ENCODE results near the gene PON3. TPM values are rescaled to one million over a fixed set of nuclear protein-coding genes. Genes with fewer than 3 reads are reported as not detected.

PON3 gene
- total RNA-seq, 2 experiments from 2014 or later, result not detected

DNA sequence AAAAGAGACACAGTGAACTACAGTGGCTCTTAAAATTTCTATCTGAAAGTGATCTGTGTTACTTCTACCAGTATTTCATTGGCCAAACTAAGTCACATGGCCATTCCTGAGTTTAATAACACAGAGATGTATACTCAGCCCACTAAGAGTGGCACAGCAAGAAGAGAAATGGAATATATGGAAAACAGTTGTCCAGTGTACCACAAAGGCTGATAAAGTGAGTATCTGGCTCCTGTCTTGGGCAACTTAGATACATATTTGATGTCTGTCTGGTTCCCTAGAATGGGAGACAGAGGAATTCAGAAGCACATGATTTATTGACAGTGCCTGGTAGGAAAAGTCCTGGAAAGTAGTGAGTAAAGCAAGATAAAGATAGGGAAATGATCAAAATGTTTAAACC lies 61.7 kb downstream of the PON3 start:
- no TSS peak for BruUV-seq (replicated peaks)
- Histone ChIP-seq H4K20me1 (ENCODE audit: insufficient read depth, low read length) (no peaks in the 10 kb centered on the region), H3K4me2 (ENCODE audit: low read length) (no peak overlapping the region), H2AFZ (ENCODE audit: low read length) (no peak overlapping the region), H3K36me3 (ENCODE audit: insufficient read depth, low read length) (no peaks in the 10 kb centered on the region), H3K79me2 (ENCODE audit: insufficient read depth, low read depth, low read length) (no peaks in the 10 kb centered on the region), H3K9me3 (ENCODE audit: low read length) (no peaks in the 10 kb centered on the region), H3K4me1 (ENCODE audit: insufficient read depth, low read length, poor library complexity, severe bottlenecking) (no peaks in the 10 kb centered on the region), H3K4me3 (ENCODE audit: low read depth, low read length, poor library complexity, severe bottlenecking) (no peak overlapping the region), H3K27ac (ENCODE audit: low read depth, low read length, poor library complexity, severe bottlenecking) (no peak overlapping the region), H3K9me2 (ENCODE audit: insufficient read depth, low read length) (no peaks in the 10 kb centered on the region)
- ChIA-PET CTCF (ENCODE audit: unreplicated experiment) (no interaction called here), POLR2A (no interaction called here)
- TF ChIP-seq, protein P1, sequence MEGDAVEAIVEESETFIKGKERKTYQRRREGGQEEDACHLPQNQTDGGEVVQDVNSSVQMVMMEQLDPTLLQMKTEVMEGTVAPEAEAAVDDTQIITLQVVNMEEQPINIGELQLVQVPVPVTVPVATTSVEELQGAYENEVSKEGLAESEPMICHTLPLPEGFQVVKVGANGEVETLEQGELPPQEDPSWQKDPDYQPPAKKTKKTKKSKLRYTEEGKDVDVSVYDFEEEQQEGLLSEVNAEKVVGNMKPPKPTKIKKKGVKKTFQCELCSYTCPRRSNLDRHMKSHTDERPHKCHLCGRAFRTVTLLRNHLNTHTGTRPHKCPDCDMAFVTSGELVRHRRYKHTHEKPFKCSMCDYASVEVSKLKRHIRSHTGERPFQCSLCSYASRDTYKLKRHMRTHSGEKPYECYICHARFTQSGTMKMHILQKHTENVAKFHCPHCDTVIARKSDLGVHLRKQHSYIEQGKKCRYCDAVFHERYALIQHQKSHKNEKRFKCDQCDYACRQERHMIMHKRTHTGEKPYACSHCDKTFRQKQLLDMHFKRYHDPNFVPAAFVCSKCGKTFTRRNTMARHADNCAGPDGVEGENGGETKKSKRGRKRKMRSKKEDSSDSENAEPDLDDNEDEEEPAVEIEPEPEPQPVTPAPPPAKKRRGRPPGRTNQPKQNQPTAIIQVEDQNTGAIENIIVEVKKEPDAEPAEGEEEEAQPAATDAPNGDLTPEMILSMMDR (conservative IDR thresholded peaks at IDR 0.05; ENCODE audit: low read length), result no peak
- no peak for TF ChIP-seq EZH2phosphoT487 (IDR thresholded peaks at IDR 0.05; ENCODE audit: borderline replicate concordance, low read depth, low read length)
- DNase-seq (ENCODE audit: low spot score), result no peak
- intact Hi-C loops (cut with micrococcal nuclease; ENCODE audit: unreplicated experiment), result no loop called here

- no peaks in the 10 kb centered on the region for H3K36me3 ChIP-seq (ENCODE audit: insufficient read depth, low read length)
- TF ChIP-seq, protein P1 (conservative IDR thresholded peaks at IDR 0.05; ENCODE audit: low read length), result no peak
- no peak for TF ChIP-seq EZH2phosphoT487 (IDR thresholded peaks at IDR 0.05; ENCODE audit: borderline replicate concordance, low read depth, low read length)
- CTCF ChIA-PET (ENCODE audit: unreplicated experiment), result no interaction called here
- intact Hi-C loops (cut with micrococcal nuclease; ENCODE audit: unreplicated experiment), result no loop called here
- no peaks in the 10 kb centered on the region for H3K79me2 ChIP-seq (ENCODE audit: insufficient read depth, low read depth, low read length)
- no peaks in the 10 kb centered on the region for H3K9me3 ChIP-seq (ENCODE audit: low read length)
- H3K9me2 ChIP-seq (ENCODE audit: insufficient read depth, low read length), result no peaks in the 10 kb centered on the region
- no peak for DNase-seq (ENCODE audit: low spot score)
- POLR2A ChIA-PET, result no interaction called here
- BruUV-seq (replicated peaks), result no TSS peak
- H2AFZ ChIP-seq (ENCODE audit: low read length), result no peak overlapping the region
- no peak overlapping the region for H3K4me2 ChIP-seq (ENCODE audit: low read length)
- H3K27ac ChIP-seq (ENCODE audit: low read depth, low read length, poor library complexity, severe bottlenecking), result no peak overlapping the region
- no peak overlapping the region for H3K4me3 ChIP-seq (ENCODE audit: low read depth, low read length, poor library complexity, severe bottlenecking)
- no peaks in the 10 kb centered on the region for H4K20me1 ChIP-seq (ENCODE audit: insufficient read depth, low read length)
- H3K4me1 ChIP-seq (ENCODE audit: insufficient read depth, low read length, poor library complexity, severe bottlenecking), result no peaks in the 10 kb centered on the region
Observed at GRCh38 chr7:95330961-95331337, 65.2 kb downstream of the PON3 start.

DNA sequence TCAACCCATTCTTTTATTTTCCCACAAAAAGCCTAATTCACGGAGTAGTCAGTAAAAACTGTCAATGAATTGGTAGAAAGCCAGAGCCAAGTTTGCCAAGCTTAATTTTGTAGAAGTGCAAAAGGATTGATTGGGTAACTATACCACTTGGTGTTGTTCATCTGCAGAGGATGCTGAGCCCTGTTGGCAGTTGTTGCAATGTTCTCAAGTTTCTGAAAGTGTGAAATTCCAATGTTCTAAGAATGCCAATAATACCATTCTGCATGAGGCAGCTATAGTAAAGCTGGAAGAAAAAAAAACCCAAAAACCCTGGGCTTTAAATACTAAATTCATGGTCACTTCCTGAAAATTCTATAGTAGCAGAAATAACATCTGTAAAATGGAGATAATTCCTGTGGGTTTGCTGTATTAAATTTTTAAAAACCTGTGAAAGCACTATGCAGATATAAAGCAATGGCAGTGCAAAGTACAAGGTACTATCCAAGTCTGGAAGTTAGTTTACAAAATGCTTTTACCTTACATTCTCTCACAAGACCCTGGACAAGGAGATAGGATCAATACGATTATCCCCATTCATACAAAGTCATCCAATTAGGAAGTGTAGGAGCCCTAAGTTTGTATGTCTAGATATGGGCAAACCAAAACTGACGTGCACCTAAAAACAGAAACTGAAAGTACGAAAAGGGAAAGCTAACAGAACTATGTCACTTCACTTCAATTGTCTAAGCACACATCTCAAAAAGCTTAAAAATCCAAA lies 65.8 kb downstream of the PON3 start:
- H3K9me2 ChIP-seq (ENCODE audit: insufficient read depth, low read length), result no peaks in the 10 kb centered on the region
- ChIA-PET CTCF (ENCODE audit: unreplicated experiment) (no interaction called here), POLR2A (no interaction called here)
- H3K4me1 ChIP-seq (ENCODE audit: insufficient read depth, low read length, poor library complexity, severe bottlenecking), result no peaks in the 10 kb centered on the region
- no peaks in the 10 kb centered on the region for H3K9me3 ChIP-seq (ENCODE audit: low read length)
- no peaks in the 10 kb centered on the region for H3K36me3 ChIP-seq (ENCODE audit: insufficient read depth, low read length)
- intact Hi-C loops (cut with micrococcal nuclease; ENCODE audit: unreplicated experiment), result no loop called here
- H4K20me1 ChIP-seq (ENCODE audit: insufficient read depth, low read length), result no peaks in the 10 kb centered on the region
- BruUV-seq (replicated peaks), result no TSS peak
- H3K27ac ChIP-seq (ENCODE audit: low read depth, low read length, poor library complexity, severe bottlenecking), result no peak overlapping the region
- DNase-seq (ENCODE audit: low spot score), result no peak
- no peak overlapping the region for H3K4me2 ChIP-seq (ENCODE audit: low read length)
- TF ChIP-seq, protein P1 (conservative IDR thresholded peaks at IDR 0.05; ENCODE audit: low read length), result no peak
- TF ChIP-seq EZH2phosphoT487 (IDR thresholded peaks at IDR 0.05; ENCODE audit: borderline replicate concordance, low read depth, low read length), result no peak
- no peak overlapping the region for H2AFZ ChIP-seq (ENCODE audit: low read length)
- no peak overlapping the region for H3K4me3 ChIP-seq (ENCODE audit: low read depth, low read length, poor library complexity, severe bottlenecking)
- no peaks in the 10 kb centered on the region for H3K79me2 ChIP-seq (ENCODE audit: insufficient read depth, low read depth, low read length)

All from OCI-LY7 (cell line).